HG03097 (cell line): ENCODE data around the gene APOB.

ENCODE experiments used
- ATAC-seq: cut with Tn5 transposase; IDR thresholded peaks from one replicate; pipeline ENCODE4 v1.9.1; 2021; ENCODE audit not compliant: unreplicated experiment, low FRiP score

The APOB gene

GRCh38 chr2:21007129-21008013 lies 36.5 kb downstream of the APOB start:
- no peak for ATAC-seq

GRCh38 chr2:21006423-21007128 lies 37.3 kb downstream of the APOB start:
- ATAC-seq, result no peak

GRCh38 chr2:21005700-21006422 lies 38.0 kb downstream of the APOB start:
- ATAC-seq, result no peak

- no peak for ATAC-seq
Observed at GRCh38 chr2:21005111-21005699, 38.7 kb downstream of the APOB start.

GRCh38 chr2:21004181-21004572 lies 39.7 kb downstream of the APOB start:
- no peak for ATAC-seq

DNA sequence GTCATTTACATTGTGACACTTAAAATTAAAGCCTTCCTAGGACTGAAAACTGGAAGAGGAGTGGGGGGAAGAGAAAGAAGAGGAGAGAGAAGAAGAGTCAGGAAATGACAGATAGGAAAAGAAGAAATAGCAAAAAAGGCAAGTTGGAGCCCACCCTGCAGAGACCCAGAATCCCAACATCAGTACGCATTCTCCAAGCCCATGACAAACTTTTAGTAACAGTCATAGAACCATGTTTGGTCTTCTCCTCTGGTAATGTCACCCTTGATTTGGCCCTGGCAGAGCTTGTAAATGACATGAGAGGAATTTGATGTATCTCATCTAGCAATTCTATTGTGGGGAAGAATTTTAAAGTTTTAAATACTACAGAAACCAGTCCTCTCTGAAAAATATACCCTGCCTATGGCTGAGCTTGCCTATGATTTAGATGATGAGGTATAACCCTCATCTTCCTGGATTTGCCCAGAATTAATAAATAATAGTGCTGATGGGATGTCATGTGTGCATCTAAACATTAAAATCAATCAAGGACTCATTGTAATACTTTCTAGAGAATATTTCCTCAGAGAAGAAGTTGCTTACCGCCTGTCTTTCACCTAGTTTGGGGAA lies 40.2 kb downstream of the APOB start:
- ATAC-seq, result no peak

DNA sequence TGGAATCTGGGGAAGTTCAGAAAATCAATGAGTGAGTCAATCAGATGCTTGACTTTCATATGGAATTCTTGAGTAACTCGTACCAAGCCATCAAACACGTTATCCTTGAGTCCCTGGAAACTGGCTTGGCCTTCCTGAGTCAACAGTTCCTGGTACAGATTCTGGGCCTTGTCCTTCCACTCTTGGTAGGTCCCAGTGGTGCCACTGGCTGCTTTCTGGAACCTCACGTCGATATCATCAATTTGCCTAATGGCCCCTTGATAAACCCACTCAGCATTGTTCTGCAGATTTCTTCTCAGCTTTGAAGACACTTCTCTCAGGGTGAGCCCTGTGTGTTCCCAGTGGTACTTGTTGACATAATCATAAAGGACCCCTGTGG lies 41.1 kb downstream of the APOB start:
- ATAC-seq, result no peak

- no peak for ATAC-seq
Observed at GRCh38 chr2:21001988-21002813, 41.7 kb downstream of the APOB start.

DNA sequence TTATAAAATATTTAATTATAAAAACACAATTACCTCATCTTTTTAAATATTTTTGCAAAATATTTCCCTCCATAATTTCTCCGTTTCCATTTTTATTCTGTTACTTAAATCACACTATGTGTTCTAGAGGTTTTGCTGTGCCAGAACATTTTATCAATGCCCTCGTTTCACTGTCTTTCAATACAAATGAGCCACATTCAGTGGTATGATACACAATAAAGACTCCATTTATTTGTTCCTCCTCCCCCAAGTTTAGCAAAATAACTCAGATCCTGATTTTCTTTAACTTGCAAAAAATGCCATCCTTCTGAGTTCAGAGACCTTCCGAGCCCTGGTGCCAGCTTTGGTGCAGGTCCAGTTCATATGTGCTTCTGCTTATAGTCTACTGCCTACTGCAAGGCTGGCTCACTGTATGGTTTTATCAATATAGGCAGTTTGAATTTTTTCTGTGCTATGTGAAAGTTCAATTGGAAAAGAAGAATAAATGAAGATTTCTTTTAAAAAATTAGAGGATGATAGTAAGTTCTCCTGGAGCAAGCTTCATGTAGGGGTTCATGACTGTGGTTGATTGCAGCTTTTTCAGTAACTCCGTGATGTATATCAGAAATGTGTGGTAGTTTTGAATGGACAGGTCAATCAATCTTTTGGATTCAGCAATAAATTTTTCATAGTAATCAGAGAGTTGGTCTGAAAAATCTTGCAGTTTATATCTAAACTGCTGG lies 42.5 kb downstream of the APOB start:
- ATAC-seq, result no peak

- no peak for ATAC-seq
Observed at GRCh38 chr2:20999906-21000645, 43.8 kb downstream of the APOB start.

DNA sequence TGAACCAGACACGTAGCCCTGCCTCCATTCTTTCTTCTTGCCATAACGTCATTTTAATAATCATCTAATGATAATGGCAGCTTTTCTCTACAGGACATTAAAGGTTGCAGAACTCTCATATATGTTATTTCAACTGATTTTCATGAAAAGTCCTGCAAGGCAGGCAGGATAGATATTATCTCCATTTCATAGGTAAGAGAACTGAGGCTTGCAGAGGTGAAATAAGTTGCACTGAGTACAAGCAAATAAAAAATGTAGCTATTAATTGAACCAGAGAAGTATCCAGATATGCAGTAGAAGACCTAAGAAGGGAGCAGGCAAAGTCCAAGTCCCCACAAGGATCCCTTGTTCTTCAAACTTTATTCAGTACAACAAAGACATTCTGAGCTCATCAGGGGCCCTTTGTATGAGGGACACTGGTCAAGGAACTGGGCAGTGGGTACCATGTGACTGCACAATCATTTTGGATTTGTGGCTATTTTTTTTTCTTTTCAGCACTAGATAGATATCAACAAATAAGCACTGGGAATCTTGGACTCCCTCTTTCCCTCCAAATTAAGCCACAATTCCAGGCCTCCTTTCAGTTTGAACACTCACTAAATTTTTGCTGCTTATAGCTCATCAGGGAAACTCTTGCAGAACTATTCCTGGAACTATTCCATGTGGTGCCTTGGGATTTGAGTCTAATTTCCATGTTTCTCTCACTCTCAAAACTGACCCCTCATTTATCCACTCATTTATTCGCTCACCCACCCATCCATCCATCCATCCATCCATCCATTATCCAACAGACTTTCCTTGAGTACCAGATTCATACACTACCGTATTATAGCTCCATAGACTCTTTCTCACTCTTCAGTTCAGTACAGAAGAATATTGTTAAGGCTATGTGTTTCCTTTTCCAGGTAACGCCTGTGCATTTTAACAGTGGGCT lies 44.6 kb downstream of the APOB start:
- no peak for ATAC-seq

- no peak for ATAC-seq
Observed at GRCh38 chr2:20997953-20998722, 45.7 kb downstream of the APOB start.

DNA sequence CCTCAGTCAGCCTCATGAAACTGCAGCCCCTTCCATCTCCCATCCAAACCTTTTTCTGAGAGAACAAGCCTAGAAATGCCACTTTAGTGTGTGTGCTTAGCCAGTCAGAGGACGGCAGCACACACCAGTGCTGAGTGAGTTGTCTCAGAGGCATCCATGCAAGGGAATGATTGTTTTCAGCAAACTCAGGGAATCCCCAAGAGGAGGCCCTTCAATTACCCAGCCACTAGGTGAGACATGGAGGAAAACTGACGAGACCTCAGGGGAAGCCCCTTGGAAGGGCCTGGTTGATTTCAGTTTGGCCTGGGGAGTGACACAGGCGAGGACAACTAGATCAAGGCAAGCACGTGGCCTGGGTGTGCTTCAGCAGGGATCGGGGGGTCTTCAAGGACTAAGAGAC lies 49.7 kb downstream of the APOB start:
- ATAC-seq, result no peak

DNA sequence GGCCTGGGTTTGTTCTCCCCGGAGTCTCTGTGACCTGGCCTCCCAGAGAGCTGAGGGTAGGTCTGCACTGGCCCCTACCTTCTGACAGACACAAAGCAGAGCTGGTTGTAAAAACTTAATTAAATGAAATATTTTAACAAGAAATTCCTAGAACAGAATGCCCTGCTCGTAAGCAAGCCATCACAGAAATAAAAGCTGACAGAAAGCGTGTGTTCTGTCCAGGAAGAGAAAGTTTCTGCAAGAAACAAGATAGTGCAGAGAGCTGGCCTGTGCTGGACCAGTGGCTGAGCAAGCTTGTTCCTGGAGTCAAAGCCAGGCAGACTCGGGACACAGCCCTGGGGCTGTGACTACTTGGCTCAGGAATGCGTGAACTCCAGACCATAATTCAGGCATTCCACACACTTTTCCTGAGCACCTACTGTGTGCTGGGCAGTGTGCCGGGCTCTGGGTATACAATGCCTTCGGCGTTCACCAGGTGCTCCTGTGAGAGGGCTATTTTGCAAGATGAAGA lies 51.6 kb downstream of the APOB start:
- no peak for ATAC-seq

DNA sequence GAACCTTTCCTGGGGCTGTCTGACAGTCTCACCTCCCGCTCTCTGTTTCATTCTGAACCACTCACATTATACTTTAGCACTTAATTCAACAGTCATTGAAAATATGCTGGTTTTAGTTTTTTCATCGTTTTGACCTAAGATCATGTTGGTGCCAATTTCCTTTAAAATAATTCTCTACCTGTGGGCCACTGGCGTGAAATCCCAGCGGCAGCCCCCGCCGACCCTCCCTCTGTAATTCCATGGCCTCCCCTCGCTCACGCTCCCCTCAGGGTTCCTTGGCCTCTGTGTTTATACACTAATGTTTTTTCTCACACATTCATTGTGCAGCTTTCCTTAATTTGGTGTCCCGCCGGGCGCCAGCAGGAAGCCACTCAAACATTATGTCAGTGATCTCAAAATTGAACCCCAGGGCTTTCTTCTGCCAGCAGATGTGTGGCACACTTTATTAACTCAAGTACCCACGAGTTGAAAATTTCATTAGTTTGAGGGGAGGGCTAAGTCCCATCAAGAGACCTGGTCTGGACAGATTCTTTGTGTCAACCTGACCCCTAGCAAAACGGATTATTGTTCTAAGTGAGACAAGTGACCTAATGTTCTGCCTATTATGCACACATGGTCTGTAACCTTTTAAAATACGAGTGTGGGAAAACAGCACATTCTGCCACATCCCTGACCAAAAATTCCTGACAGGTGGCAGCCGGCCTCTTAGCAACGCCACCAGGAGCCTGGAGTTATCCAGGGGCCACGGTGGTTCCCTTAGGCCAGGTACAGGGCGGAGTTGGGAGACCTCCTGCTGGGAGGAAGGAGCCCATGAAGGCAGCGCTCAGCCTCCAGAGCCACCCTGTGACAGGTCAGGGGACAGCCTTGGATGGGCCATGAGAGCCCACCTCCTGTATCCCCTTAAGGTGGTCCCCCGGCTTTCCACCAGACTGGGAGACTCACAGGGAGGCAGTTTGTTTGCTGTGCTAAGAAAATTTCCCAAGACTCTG lies 53.1 kb downstream of the APOB start:
- no peak for ATAC-seq
